GM19025 (cell line): ENCODE results near the gene EMD.
"Not testable (repeated sequence)": the region's sequence is repeated elsewhere in the genome, so short reads cannot be mapped to it uniquely, and the experiment has no call there.

Experiments
- ATAC-seq: cut with Tn5 transposase; IDR thresholded peaks from one replicate; pipeline ENCODE4 v1.9.1; 2021; ENCODE audit warnings: mild to moderate bottlenecking, low read depth, moderate library complexity; ENCODE audit not compliant: unreplicated experiment

EMD gene

DNA sequence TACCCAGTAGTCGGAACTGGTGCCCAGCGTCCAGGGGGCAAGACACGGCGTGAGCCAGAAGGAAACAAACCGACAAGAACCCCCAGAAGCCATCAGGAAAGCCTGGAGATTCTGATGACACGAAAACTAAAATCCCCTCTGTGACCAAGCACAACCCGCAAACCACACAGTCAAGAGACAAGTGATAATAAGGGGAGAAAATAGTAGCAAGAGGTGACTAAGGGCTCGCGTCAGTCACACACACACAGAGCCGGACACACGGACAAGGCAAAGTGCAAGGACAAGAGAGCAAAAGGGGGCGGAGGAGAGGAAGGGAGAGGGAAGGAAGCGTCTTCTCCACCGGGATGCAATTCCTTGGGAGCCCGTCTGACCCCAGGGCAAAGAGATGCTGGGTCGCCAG is 9.6 kb downstream of the EMD start:
- not testable (repeated sequence) for ATAC-seq

DNA sequence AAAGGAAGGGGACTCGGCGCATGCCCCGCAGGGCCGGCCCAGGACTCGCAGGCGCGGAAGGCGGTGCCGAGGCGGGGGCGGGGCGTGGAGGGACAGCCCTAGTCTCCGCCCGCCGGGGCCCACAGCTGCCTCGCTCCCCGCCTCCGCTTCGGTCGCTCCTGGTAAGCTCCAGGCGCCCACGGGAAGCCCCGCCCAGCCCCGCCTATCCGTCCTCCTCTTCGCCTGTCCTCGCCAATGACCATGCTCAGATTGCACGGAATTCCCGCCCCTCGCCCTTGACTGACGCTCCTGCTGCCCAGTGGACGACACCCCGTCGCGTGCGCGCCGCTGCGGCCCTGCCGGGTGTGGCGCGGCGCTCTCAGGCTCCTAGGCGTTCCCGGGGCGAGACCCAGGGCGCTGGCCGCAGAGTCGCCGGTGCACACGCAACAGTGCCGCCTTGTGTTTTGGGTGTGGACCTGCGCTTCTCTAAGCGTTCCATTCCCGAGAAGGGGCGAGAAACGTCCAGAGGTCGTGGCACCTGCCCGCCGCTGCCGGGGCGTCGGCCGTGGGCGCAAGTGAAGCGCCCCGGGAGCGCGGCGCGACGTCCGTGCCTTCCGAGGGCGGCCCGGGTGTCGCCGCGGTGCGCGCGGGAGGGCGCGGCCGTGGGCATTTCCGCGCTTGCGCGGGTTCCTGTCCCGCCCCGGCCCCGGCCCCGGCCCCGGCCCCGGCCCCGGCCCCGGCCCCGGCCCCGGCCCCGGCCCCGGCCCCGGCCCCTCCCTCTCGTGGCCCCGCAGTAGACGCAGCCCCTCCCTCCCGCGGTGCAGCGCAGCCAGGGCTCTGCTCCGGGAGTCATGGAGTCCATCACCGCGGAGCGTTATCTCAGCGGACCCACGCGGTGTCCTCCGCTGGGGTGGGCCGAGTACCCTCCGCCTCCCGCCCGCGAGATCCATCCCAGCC is 11.0 kb downstream of the EMD start:
- ATAC-seq: peak; percentile 65

DNA sequence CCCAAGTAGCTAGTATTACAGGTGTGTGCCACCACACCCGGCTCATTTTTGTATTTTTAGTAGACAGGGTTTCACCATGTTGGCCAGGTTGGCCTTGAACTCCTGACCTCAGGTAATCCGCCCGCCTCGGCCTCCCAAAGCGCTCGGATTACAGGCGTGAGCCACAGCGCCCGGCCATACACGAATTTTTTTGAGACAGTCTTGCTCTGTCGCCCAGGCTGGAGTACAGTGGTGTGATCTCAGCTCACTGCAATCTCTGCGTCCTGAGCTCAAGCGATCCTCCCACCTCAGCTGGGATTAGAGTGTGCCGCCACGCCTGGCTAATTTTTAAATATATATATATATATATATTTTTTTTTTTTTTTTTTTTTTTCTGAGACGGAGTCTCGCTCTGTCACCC is 17.3 kb downstream of the EMD start:
- ATAC-seq: not testable (repeated sequence)

DNA sequence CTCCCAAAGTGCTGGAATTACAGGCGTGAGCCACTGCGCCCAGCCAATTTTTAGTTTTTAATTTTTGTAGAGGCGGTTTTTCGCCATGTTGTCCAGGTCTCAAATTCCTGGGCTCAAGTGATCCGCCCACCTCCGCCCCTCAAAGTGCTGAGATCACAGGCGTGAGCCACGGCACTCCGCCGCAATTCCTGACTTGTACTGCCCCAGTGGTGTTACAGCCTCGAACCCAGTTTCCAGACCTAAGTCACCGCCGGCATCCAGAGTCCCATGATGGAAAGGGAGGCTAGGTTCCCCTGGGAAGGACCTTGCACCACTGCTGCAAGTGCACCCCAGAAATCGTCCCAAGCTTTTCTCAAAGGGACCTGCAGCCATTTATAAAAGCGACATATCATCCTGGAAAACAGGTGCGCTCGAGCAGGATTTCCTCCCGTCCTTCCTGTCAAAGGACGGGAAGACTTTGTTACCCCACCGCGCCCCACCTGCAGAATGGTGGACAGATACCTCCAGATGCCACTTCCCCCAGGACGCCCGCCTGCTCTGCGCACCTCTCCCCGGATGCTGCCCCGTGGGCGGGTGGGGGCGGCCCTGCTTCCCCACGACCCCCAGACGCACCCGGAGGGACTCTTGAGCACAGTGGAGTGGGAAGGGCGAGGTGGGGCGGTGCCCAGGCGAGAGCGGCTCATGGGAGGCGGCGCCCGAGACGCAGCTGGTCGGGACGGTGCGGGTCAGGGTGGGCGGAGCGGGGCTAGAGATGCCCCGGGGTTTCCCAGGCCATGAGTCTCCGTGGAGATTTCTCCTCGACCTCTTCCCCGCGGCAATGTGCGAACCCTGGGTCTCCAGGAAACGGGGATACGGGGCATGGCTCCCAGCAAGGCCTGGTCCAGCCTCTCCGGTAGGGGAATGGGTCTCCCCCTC is 18.1 kb downstream of the EMD start:
- peak; percentile 55 for ATAC-seq

DNA sequence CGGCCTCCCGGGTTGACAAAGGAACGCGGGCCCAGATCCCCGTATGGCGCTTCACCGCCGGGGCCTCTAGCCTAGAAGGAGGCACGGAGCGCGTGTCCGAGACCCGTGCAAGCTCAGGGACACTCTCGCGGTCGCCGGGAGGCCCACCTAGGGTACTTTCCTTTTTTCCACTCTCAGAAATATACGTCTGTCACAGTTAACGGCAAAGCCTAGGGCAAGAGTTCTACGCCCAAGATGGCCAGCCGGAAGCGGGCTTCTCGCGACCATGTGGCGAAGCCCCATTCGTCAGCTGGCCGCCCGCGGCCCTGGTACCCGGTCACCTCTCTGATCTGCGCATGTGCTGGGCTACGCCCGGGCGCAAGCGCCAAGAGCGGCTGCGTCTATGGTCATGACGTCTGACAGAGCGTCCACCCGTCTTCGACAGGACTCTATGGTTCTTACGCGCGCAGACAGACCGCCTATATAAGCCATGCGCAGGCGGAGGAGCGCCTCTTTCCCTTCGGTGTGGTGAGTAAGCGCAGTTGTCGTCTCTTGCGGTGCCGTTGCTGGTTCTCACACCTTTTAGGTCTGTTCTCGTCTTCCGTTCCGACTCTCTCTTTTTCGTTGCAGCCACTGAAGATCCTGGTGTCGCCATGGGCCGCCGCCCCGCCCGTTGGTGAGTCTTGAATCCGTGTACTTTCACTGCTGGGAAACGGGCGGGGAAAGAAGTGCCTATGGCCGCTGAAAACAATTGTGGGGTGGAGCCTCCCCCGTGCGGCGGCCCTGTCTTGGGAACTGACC is 19.0 kb downstream of the EMD start, which contains the start of gene RPL10:
Gene RPL10 (plus strand): TSS at position 490 of the 780 bp plus-strand sequence. CDS start 143 bp downstream, at position 633.
- peak; percentile 73 for ATAC-seq

DNA sequence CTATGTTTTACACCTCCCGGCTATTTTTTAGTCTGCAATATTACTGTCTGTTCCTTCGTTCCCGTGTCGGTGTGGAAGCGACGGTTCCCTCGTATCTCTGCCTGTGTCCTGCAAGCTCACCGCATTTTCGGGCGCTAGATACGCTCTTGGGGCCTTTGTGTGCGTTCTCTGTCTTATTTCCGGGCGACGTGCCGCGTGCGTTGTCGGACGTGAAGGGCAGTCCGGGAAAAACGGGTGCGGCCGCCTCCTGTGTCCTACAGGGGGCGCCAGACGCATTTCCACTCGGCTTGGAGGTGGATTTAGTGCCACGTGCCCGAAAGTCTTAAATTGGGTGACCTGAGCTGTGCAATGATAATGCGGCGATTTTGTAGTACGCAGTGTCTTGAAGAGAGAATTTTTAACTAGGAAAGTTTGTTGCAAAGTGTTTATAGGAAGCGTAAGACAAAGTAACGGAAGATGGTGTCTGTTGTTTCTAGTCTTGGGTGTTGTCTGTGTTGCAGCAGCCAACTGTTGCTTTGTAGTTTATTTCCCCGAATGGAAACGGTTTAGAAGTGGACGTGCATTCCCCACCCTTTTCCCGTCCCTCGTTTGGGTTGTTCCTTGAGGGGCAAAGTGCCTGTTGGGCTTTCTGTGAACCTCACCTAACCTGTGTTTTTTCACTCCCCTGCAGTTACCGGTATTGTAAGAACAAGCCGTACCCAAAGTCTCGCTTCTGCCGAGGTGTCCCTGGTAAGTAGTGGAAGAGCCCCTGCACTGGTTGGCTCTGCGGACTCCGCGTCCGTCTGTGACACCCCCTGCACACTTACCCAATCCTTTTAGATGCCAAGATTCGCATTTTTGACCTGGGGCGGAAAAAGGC is 19.8 kb downstream of the EMD start:
- no peak for ATAC-seq

DNA sequence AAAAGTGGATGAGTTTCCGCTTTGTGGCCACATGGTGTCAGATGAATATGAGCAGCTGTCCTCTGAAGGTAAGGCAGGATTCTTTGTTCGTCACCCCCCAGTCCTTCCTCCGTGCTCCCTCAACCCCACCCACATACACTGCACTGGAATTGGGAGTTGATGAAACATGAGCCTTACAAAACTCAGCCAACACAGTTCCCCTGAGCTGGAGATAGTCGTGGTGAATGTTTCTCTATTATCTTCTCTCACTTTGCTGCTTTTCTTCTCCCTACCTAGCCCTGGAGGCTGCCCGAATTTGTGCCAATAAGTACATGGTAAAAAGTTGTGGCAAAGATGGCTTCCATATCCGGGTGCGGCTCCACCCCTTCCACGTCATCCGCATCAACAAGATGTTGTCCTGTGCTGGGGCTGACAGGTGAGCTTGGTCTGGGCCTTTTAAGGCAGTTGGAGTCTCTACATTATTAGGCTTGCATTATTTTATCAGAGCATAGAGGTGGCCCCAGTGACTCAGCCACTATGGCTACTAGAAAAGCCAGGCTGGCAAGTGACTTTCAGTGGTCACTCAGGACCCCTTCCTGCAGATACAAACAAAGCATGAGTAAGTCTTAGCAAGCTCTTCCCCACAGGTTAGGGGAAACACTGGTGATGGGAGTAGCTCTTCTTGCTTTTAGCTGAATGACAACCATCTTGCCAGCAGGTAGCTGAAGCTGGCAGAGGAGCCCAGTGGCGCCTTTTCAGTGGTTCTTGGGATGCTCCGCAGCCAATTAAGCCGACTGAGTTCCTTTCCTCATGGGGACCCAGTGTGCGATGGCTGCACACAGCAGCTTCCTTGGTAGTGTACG is 20.7 kb downstream of the EMD start:
- ATAC-seq: no peak

DNA sequence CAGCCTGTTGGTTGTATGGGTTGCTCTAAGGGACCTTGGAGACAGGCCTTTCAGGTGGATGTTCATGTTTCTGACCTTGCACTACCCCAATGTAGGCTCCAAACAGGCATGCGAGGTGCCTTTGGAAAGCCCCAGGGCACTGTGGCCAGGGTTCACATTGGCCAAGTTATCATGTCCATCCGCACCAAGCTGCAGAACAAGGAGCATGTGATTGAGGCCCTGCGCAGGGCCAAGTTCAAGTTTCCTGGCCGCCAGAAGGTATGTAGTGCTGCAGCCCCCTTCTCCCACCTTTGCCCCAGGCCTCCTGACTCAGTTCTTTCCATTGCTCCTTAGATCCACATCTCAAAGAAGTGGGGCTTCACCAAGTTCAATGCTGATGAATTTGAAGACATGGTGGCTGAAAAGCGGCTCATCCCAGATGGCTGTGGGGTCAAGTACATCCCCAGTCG is 21.3 kb downstream of the EMD start:
- not testable (repeated sequence) for ATAC-seq

DNA sequence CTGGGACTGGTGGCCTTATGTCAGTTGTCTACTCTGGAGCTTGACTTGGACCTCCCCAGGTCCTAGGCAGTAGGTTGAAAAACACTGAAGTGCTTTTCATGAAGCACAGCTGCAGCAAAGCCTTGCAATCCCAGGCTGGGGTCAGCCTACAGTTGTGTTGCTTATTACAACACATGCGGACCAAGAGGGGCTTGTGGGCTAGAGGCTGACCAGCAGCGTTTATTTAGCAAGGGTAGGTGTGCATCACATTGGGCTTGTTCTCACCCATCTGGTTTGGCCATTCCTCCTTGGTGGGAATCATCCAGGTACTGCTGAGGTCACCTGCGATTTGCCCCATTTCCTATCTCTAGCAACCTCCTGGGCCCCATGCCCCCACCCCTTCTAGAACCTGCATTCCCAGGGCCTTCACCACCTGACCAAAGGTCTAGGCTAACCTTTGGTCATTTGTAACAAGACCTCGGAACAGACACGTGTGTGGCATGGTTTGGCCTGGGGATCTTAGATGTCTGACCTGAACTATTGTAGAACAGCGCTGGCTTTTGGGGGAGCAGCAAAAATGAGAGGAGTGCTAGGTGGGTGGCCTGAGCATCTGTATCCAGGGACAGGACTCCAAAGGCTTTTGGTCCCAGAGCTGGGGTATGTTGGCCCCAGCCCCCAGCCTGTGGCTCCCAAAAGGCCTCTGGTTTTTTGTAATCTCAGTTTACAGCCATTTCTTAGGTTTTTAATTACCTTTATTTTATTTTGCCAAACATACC is 22.1 kb downstream of the EMD start:
- ATAC-seq: no peak

DNA sequence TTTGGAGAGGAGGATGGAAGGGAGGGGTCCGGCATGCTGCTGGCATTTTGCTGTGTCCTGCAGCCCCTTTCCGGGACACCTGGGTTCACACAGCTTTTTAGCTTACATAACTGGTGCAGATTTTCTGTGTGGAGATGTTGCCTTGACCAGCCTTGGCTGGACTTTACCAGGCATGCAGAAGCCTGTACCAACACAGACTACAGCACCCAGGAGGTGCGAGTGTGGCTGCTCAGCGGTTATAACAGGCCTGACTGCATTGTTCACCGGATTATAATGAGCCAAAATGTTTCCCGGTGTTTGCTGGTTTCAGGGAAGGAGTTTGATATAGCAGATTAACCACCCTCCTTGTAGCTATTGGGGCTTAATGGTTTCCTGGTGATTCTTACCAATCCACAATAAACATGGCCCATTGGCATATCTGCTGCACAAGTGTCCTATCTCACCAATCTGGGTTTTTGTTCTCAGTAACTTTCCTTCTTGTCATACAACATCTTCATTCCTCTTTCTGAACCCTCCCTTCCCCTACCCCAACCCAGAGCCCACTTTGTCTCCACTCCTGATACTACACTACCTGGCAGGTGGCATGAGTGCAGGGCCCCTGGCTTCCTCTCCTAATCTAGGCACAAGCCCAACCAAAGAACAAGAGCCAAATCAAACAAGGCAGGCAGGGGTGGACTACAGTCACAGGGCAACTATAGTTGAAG is 23.0 kb downstream of the EMD start:
- no peak for ATAC-seq

DNA sequence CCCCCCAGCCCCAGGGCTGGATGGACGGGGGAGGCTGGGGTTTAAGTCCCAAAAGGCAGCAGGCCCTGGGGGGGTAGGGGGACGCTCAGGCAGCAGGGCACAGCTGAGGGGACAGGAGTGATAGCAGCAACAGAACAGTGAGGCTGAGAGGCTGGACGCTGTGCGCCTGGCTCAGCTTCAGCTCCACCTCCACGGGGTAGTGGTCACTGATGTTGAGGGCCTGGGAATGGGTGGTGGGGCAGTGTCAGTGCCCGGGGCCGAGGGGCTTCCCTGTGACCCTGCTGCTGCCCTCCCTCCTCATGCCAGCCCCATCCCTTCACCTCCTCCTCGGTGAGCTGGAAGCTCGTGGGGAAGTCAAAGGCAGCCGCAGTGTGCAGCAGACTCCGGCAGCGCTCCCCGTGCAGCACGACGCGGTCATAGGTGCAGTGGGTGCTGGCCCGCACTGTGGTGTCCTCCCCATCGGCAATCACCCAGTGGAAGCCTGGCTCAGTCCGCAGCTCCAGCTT is 23.6 kb downstream of the EMD start:
- ATAC-seq: no peak

DNA sequence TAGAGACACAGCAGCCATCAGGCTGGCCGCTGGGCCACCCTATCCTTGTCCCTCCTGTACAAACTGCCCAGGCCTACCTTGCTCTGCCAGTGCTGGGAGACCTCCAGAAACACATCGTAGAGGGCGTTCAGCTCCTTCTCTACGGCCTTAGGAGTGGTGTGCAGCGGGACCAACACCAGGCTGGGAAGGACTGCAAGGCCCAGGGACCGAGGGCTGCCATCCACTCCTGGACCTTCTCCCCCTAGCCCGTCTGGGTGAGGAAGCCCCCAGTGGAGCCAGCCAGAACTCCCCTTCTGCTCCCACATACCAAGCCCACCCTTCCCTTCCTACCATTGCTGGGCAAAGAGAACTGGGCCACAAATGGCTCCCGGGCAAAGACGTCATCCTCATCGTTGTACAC is 24.1 kb downstream of the EMD start:
- no peak for ATAC-seq

DNA sequence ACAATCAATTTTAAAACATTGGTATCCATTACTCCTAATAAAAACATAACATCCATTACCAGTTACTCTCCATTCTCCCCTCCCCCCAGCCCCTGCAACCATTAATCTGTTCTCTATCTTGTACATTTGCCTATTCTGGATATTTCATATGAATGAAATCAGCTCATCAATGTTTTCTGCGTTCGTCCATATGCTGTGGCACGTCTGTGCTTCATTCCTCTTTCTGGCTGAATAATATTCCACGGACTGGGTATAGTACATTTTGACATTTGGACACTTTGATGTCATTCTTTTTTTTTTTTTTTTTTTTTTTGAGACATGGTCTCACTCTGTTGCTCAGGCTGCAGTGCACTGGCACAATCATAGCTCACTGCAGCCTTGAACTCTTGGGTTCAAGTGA is 24.8 kb downstream of the EMD start:
- no peak for ATAC-seq

DNA sequence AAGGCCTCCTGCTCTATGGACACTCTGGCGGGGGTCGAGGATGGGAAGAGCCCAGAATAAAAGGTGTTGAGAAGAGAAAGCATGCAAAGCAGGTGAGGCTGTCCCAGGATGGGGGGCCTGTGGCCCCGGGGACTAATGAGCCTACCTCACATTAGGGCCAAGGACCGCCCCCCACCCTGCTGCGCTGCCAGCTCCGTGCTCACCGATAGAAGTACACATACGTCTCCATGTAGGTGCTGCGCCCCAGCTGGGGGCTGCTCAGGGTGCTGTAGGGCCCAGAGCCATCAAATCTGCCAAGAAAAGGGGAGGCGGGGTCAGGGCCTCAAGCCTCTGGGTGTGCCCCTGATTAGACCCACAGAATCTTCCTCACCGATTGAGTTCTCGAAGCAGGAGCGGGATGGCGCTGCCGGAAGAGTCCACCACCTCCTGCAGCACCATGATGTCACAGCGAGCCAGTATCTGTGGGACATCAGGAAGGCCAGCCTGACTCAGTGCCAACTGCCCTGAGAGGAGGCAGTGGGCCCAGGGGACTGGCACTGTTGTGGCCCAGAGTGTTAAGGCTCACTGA is 25.6 kb downstream of the EMD start:
- no peak for ATAC-seq

DNA sequence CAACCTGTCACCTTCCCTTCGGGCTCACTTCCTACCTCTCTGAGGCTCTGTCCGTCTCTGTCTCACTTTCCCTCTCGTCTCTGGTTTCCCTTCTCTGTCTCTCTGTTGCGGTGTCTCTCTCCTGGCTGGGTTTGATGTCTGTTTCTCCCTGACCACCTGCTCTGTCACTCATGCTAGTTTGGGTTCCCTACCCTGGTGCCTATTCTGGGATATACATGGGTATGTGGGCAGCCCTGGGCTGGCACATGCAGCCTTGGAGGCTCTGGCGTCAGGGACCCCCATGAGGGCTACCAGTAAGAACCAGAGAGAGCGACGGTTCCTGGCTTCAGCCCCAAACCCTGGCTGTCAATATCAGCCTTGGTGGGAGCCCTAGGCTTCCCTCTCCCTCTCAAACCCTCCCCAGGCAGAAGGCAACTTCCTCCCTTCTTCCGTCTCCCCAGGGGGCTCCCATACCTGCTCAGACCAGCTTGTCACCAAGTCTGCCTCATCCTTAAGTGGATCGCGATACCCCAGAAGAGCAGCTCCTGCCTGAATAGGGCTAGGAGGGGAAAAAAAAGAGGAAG is 29.6 kb downstream of the EMD start:
- no peak for ATAC-seq

DNA sequence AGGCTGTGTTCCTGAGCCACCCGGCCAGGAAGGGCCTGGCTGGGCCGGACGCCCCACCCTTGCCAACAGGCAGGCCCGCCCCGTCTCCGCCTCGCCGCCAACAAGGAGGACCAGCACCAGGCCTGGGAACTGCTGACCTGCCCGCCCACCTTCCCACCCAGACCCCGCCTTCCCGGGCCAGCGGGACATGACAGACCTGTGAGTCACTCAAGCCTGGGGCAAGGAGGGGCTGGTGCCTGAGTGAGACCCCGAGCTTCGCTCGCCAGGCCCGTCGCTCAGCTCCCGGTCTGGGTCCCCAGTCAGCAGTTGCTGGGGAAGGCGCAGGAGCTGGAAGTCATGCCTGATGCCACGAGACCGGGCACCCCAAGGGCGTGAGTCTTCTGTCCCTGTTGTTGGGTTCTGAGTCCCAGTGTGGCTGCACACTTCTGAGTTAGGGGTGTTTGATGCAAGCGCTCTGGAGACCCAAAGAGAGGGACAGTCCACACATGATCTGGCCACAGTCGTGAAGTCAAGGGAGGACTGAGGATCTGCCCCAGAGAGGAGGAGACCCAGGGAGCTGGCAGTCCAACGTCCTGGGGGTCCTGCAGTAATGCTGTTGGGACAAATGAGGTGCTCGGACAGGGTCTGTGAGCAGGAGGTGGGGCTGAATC is 30.3 kb downstream of the EMD start, which contains the start of gene DNASE1L1:
Gene DNASE1L1 (minus strand): TSS at position 33 of the 650 bp plus-strand sequence. CDS start 3,686 bp downstream, outside the sequence.
- no peak for ATAC-seq
